ENCODE data around the gene GINS2. TPM values are rescaled to one million over a fixed set of nuclear protein-coding genes. Genes with fewer than 3 reads are reported as not detected.

The GINS2 gene
- total and polyA plus RNA-seq, 2 of the 4 experiments (the other 2 are of a cell fraction) = 12.0 to 13.4 TPM

GRCh38 chr16:85675251-85675874 lies 13.4 kb downstream of the GINS2 start:
- DNase-seq = peak; percentile 56
- in situ Hi-C loops (cut with MboI; ENCODE audit: low sequenced_read_pairs) = no loop called here
- Histone ChIP-seq H3K4ac (ENCODE audit: low read depth, low read length) (no peak overlapping the region), H3K14ac (replicated peaks; ENCODE audit: low read depth, low read length) (no peak overlapping the region), H3K23ac (ENCODE audit: low read depth, low read length) (no peak overlapping the region), H2AFZ (replicated peaks; ENCODE audit: low read length, poor library complexity) (no peak overlapping the region), H3K79me1 (ENCODE audit: low read depth in 1 of 2, low read length in 2 of 2) (peaks cover 6 to 14% of the 10 kb centered on the region in 2 experiments; a peak in 3 of 4 replicates), H4K8ac (ENCODE audit: low read depth in 2 of 2, low read length in 2 of 2) (no peak overlapping the region), H4K91ac (ENCODE audit: insufficient read depth, low read depth, low read length) (no peak overlapping the region), H3K4me3 (ENCODE audit: insufficient read depth, low read depth, low read length) (no peak overlapping the region), H3K9me1 (ENCODE audit: insufficient read depth, low read length) (no peaks in the 10 kb centered on the region), H2BK20ac (ENCODE audit: low read depth, low read length) (no peak overlapping the region), H3K27ac (ENCODE audit: insufficient read depth, low read length) (no peak overlapping the region), H3K36me3 (ENCODE audit: control insufficient read depth, insufficient read depth, low read length) (peaks cover 38% of the 10 kb centered on the region), H3K4me1 (ENCODE audit: control insufficient read depth, insufficient read depth, low read length) (peaks cover 11% of the 10 kb centered on the region), H3K9ac (ENCODE audit: low read depth, low read length) (no peak overlapping the region), H2AK9ac (replicated peaks; ENCODE audit: low read depth, low read length, poor library complexity) (no peak overlapping the region), H2AK5ac (ENCODE audit: low read depth, low read length) (no peak overlapping the region), H3K4me2 (ENCODE audit: low read depth, low read length) (no peak overlapping the region), H4K20me1 (ENCODE audit: insufficient read depth, low read length) (peaks cover 13% of the 10 kb centered on the region), H3K56ac (ENCODE audit: extremely low read depth, insufficient read depth, low read length) (no peak overlapping the region), H3K9me3 (ENCODE audit: control insufficient read depth, insufficient read depth, low read length) (no peaks in the 10 kb centered on the region), H4K5ac (ENCODE audit: low read depth, low read length) (no peak overlapping the region), H2BK120ac (ENCODE audit: low read depth, low read length) (no peak overlapping the region), H3K18ac (ENCODE audit: low read depth, low read length) (no peak overlapping the region), H2BK15ac (ENCODE audit: low read depth, low read length) (no peak overlapping the region), H2BK5ac (ENCODE audit: low read depth, low read length, poor library complexity, severe bottlenecking) (no peak overlapping the region), H3K27me3 (ENCODE audit: control insufficient read depth, insufficient read depth, low read length) (no peaks in the 10 kb centered on the region)
- CTCF ChIA-PET = interaction anchor here (0.7 to 1.1 kb wide), 3 partner anchors 14 to 207 kb away, joined by 3 read pairs; no protein-coding TSS in a partner anchor
- 17% methylated on average over 1 of the region's 4 CpGs; no CpG with 5 or more reads in 1 of the 2 experiments for WGBS, 2 experiments (ENCODE audit: extremely low coverage in 2 of 2, insufficient read length in 1 of 2)
- BruUV-seq (replicated peaks) = TSS peak; percentile 44
- peak; percentile 53 for ATAC-seq (ENCODE audit: low read depth)
- POLR2A ChIA-PET (ENCODE audit: unreplicated experiment) = no interaction called here
- dilution Hi-C loops (cut with HindIII; ENCODE audit: low sequenced_read_pairs, unreplicated experiment) = no loop called here
- intact Hi-C loops (cut with micrococcal nuclease) = loop anchor here (2.0 to 5.0 kb wide), 3 partner anchors 43 to 341 kb away; partner anchors contain the start of genes COX4I1 and EMC8
- peak; percentile 60 for TF ChIP-seq SMC3 (IDR thresholded peaks at IDR 0.05; ENCODE audit: low read depth, low read length)
- no peak for TF ChIP-seq POLR2A (IDR thresholded peaks at IDR 0.05; ENCODE audit: low read depth, low read length)
- 0 out of 2 replicates have a peak, but pooled peaks have one; percentile 5 for TF ChIP-seq USF2 (IDR thresholded peaks at IDR 0.05; ENCODE audit: low read depth, low read length)
- TF ChIP-seq RAD21 (IDR thresholded peaks at IDR 0.05; ENCODE audit: low read length) = peak; percentile 48
- TF ChIP-seq MXI1 (IDR thresholded peaks at IDR 0.05; ENCODE audit: borderline replicate concordance, low read depth, low read length) = peak; percentile 64; the same call in 1 of the 2 replicates
- TF ChIP-seq BHLHE40 (IDR thresholded peaks at IDR 0.05; ENCODE audit: low read depth, low read length) = no peak
- TF ChIP-seq, protein P1, sequence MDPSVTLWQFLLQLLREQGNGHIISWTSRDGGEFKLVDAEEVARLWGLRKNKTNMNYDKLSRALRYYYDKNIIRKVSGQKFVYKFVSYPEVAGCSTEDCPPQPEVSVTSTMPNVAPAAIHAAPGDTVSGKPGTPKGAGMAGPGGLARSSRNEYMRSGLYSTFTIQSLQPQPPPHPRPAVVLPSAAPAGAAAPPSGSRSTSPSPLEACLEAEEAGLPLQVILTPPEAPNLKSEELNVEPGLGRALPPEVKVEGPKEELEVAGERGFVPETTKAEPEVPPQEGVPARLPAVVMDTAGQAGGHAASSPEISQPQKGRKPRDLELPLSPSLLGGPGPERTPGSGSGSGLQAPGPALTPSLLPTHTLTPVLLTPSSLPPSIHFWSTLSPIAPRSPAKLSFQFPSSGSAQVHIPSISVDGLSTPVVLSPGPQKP (IDR thresholded peaks at IDR 0.05; ENCODE audit: borderline replicate concordance, low read depth, low read length) = no peak
- TF ChIP-seq CTCF (conservative IDR thresholded peaks at IDR 0.05; ENCODE audit: low read depth, low read length) = peak; percentile 57
